Measurements from ENCODE around the gene MEF2C. TPM values are rescaled to one million over a fixed set of nuclear protein-coding genes. Genes with fewer than 3 reads are reported as not detected.

MEF2C gene
- total RNA-seq, 2 donors from 2014 or later = 13.9 to 44.0 TPM

GRCh38 chr5:88688156-88688983 is 194.6 kb downstream of the MEF2C start:
- WGBS = 9% methylated on average over 13 of the region's 13 CpGs
- H3K4me3 ChIP-seq = no peak overlapping the region
- H3K27ac ChIP-seq = no peak overlapping the region
- H3K27me3 ChIP-seq (replicated peaks; ENCODE audit: insufficient read depth) = peaks cover 62% of the 10 kb centered on the region
- intact Hi-C loops (cut with DNase I) = no loop called here
- H3K9me3 ChIP-seq = no peaks in the 10 kb centered on the region
- H3K4me1 ChIP-seq (replicated peaks) = no peaks in the 10 kb centered on the region
- no peak for TF ChIP-seq CTCF (IDR thresholded peaks at IDR 0.05)
- DNase-seq (ENCODE audit: low spot score) = no peak
- no peaks in the 10 kb centered on the region for H3K36me3 ChIP-seq

- WGBS = 6% methylated on average over 11 of the region's 11 CpGs
These were observed 195.5 kb downstream of the MEF2C start for GRCh38 chr5:88687373-88687911.

GRCh38 chr5:88686726-88687125 is 196.3 kb downstream of the MEF2C start:
- Histone ChIP-seq H3K4me3 (no peak overlapping the region), H3K4me1 (replicated peaks) (no peaks in the 10 kb centered on the region), H3K36me3 (no peaks in the 10 kb centered on the region), H3K9me3 (no peaks in the 10 kb centered on the region), H3K27ac (no peak overlapping the region), H3K27me3 (replicated peaks; ENCODE audit: insufficient read depth) (peaks cover 65% of the 10 kb centered on the region)
- no peak for TF ChIP-seq CTCF (IDR thresholded peaks at IDR 0.05)
- no peak for TF ChIP-seq POLR2AphosphoS5 (IDR thresholded peaks at IDR 0.05)
- intact Hi-C loops (cut with DNase I) = no loop called here
- no peak for DNase-seq (ENCODE audit: low spot score)
- WGBS = 7% methylated on average over 15 of the region's 15 CpGs

More at GRCh38 chr5:88687373-88687911, 195.5 kb downstream of the MEF2C start:
- intact Hi-C loops (cut with DNase I) = no loop called here
- no peak overlapping the region for H3K27ac ChIP-seq
- H3K36me3 ChIP-seq = no peaks in the 10 kb centered on the region
- no peaks in the 10 kb centered on the region for H3K9me3 ChIP-seq
- H3K4me1 ChIP-seq (replicated peaks) = no peaks in the 10 kb centered on the region
- no peak for TF ChIP-seq POLR2A (IDR thresholded peaks at IDR 0.05)
- TF ChIP-seq CTCF (IDR thresholded peaks at IDR 0.05) = no peak
- no peak for TF ChIP-seq POLR2AphosphoS5 (IDR thresholded peaks at IDR 0.05)
- no peak overlapping the region for H3K4me3 ChIP-seq
- peaks cover 67% of the 10 kb centered on the region for H3K27me3 ChIP-seq (replicated peaks; ENCODE audit: insufficient read depth)
- DNase-seq (ENCODE audit: low spot score) = no peak

- TF ChIP-seq POLR2A (IDR thresholded peaks at IDR 0.05) (no peak), CTCF (IDR thresholded peaks at IDR 0.05) (no peak), POLR2AphosphoS5 (IDR thresholded peaks at IDR 0.05) (no peak)
- no peak for DNase-seq (ENCODE audit: low spot score)
- Histone ChIP-seq H3K9me3 (no peaks in the 10 kb centered on the region), H3K4me3 (no peak overlapping the region), H3K27ac (no peak overlapping the region), H3K4me1 (replicated peaks) (no peaks in the 10 kb centered on the region), H3K36me3 (no peaks in the 10 kb centered on the region), H3K27me3 (replicated peaks; ENCODE audit: insufficient read depth) (peaks cover 72% of the 10 kb centered on the region)
- WGBS = 14% methylated on average over 23 of the region's 23 CpGs
- intact Hi-C loops (cut with DNase I) = no loop called here
These were observed 197.1 kb downstream of the MEF2C start for GRCh38 chr5:88685591-88686541.
